Duodenal mucosa (tissue), 2 donors: ENCODE data around the gene TXNL4A.

Source experiments
- H3K27ac ChIP-seq: one replicate; pipeline ENCODE4 v1.7.0; 2013; ENCODE audit warnings: low read depth, low read length
- H3K27me3 ChIP-seq, 2 donors: one replicate each; pipeline ENCODE4 v1.7.0; 2013; ENCODE audit warnings: low read length in 2 of 2, control low read depth in 1 of 2; ENCODE audit not compliant: insufficient read depth in 2 of 2, control insufficient read depth in 1 of 2
- H3K36me3 ChIP-seq, 2 donors: one replicate each; pipeline ENCODE4 v1.7.0; 2013; ENCODE audit warnings: low read length in 2 of 2, control low read depth in 1 of 2; ENCODE audit not compliant: insufficient read depth in 2 of 2, control insufficient read depth in 1 of 2
- H3K4me1 ChIP-seq, 2 donors: one replicate each; pipeline ENCODE4 v1.7.0; 2013; ENCODE audit warnings: low read length in 2 of 2, control low read depth in 1 of 2; ENCODE audit not compliant: insufficient read depth in 2 of 2, control insufficient read depth in 1 of 2
- H3K4me3 ChIP-seq, 2 donors: one replicate each; pipeline ENCODE4 v1.7.0; 2013; ENCODE audit warnings: low read length in 2 of 2, low read depth in 1 of 2
- H3K9ac ChIP-seq, 2 donors: one replicate each; pipeline ENCODE4 v1.7.0; 2013; ENCODE audit warnings: low read length in 2 of 2, low read depth in 1 of 2
- H3K9me3 ChIP-seq, 2 donors: one replicate each; pipeline ENCODE4 v1.7.0; 2013; ENCODE audit warnings: low read length in 2 of 2, control low read depth in 1 of 2; ENCODE audit not compliant: control insufficient read depth in 1 of 2

TXNL4A gene

GRCh38 chr18:79935925-79936324 is 52.4 kb downstream of the TXNL4A start:
- Histone ChIP-seq H3K27me3 (no peaks in the 10 kb centered on the region), H3K9me3 (peaks cover 9 to 14% of the 10 kb centered on the region in 2 donors), H3K9ac (no peak overlapping the region), H3K27ac (no peak overlapping the region), H3K36me3 (peaks cover 5 to 37% of the 10 kb centered on the region in 2 donors), H3K4me3 (no peak overlapping the region), H3K4me1 (peaks cover 8 to 15% of the 10 kb centered on the region in 2 donors)

- Histone ChIP-seq H3K36me3 (peaks cover 5 to 33% of the 10 kb centered on the region in 2 donors), H3K4me1 (peaks cover 8 to 15% of the 10 kb centered on the region in 2 donors), H3K27me3 (no peaks in the 10 kb centered on the region), H3K27ac (no peak overlapping the region), H3K9ac (no peak overlapping the region), H3K9me3 (peaks cover 9 to 16% of the 10 kb centered on the region in 2 donors), H3K4me3 (no peak overlapping the region)
Measured at GRCh38 chr18:79935499-79935898, 52.9 kb downstream of the TXNL4A start.

GRCh38 chr18:79935098-79935480 is 53.3 kb downstream of the TXNL4A start:
- Histone ChIP-seq H3K9ac (no peak overlapping the region), H3K36me3 (peaks cover 5 to 30% of the 10 kb centered on the region in 2 donors), H3K4me3 (no peak overlapping the region), H3K4me1 (peaks cover 8 to 15% of the 10 kb centered on the region in 2 donors), H3K9me3 (peaks cover 9 to 20% of the 10 kb centered on the region in 2 donors), H3K27me3 (no peaks in the 10 kb centered on the region), H3K27ac (no peak overlapping the region)

GRCh38 chr18:79934311-79935097 is 53.9 kb downstream of the TXNL4A start:
- H3K27me3 ChIP-seq = no peaks in the 10 kb centered on the region
- no peak overlapping the region for H3K4me3 ChIP-seq
- no peak overlapping the region for H3K9ac ChIP-seq
- H3K36me3 ChIP-seq = peaks cover 9 to 35% of the 10 kb centered on the region in 2 donors
- H3K9me3 ChIP-seq = peaks cover 15 to 26% of the 10 kb centered on the region in 2 donors
- H3K4me1 ChIP-seq = peaks cover 8 to 15% of the 10 kb centered on the region in 2 donors
- H3K27ac ChIP-seq = peak overlapping the region; percentile 22

- peaks cover 22 to 34% of the 10 kb centered on the region in 2 donors for H3K9me3 ChIP-seq
- H3K9ac ChIP-seq = no peak overlapping the region
- H3K4me1 ChIP-seq = peaks cover 8 to 15% of the 10 kb centered on the region in 2 donors
- H3K36me3 ChIP-seq = peaks cover 16 to 40% of the 10 kb centered on the region in 2 donors
- no peak overlapping the region for H3K4me3 ChIP-seq
- no peaks in the 10 kb centered on the region for H3K27me3 ChIP-seq
- H3K27ac ChIP-seq = no peak overlapping the region
Measured at GRCh38 chr18:79933765-79934164, 54.6 kb downstream of the TXNL4A start.

GRCh38 chr18:79932907-79933306 is 55.5 kb downstream of the TXNL4A start:
- Histone ChIP-seq H3K4me3 (no peak overlapping the region), H3K27me3 (no peaks in the 10 kb centered on the region), H3K36me3 (peaks cover 20 to 45% of the 10 kb centered on the region in 2 donors), H3K9ac (no peak overlapping the region), H3K9me3 (peaks cover 26 to 37% of the 10 kb centered on the region in 2 donors), H3K27ac (no peak overlapping the region), H3K4me1 (peaks cover 8 to 15% of the 10 kb centered on the region in 2 donors)

- peaks cover 20 to 39% of the 10 kb centered on the region in 2 donors for H3K36me3 ChIP-seq
- H3K9me3 ChIP-seq = peaks cover 26 to 37% of the 10 kb centered on the region in 2 donors
Measured at GRCh38 chr18:79931475-79931874, 56.9 kb downstream of the TXNL4A start.

GRCh38 chr18:79930020-79930642 is 58.2 kb downstream of the TXNL4A start:
- Histone ChIP-seq H3K27ac (no peak overlapping the region), H3K4me1 (peaks cover 8 to 12% of the 10 kb centered on the region in 2 donors), H3K27me3 (no peaks in the 10 kb centered on the region), H3K9ac (no peak overlapping the region), H3K4me3 (no peak overlapping the region), H3K36me3 (peaks cover 20 to 40% of the 10 kb centered on the region in 2 donors), H3K9me3 (peaks cover 26 to 37% of the 10 kb centered on the region in 2 donors)

More at GRCh38 chr18:79931475-79931874, 56.9 kb downstream of the TXNL4A start:
- H3K9ac ChIP-seq = no peak overlapping the region
- peaks cover 8 to 15% of the 10 kb centered on the region in 2 donors for H3K4me1 ChIP-seq
- no peak overlapping the region for H3K4me3 ChIP-seq
- H3K27me3 ChIP-seq = no peaks in the 10 kb centered on the region
- no peak overlapping the region for H3K27ac ChIP-seq

- H3K9ac ChIP-seq = no peak overlapping the region
- no peak overlapping the region for H3K4me3 ChIP-seq
- H3K36me3 ChIP-seq = peaks cover 19 to 42% of the 10 kb centered on the region in 2 donors
- H3K27me3 ChIP-seq = no peaks in the 10 kb centered on the region
- H3K4me1 ChIP-seq = no peaks in the 10 kb centered on the region
- H3K27ac ChIP-seq = no peak overlapping the region
- H3K9me3 ChIP-seq = peaks cover 23 to 37% of the 10 kb centered on the region in 2 donors
Measured at GRCh38 chr18:79928563-79928960, 59.8 kb downstream of the TXNL4A start.
